HepG2 (cell line): ENCODE results near the gene CEP128. TPM values are rescaled to one million over a fixed set of nuclear protein-coding genes. Genes with fewer than 3 reads are reported as not detected.

Experiments
- ATAC-seq: fragments of 200-7000 bp; cut with Tn5 transposase; 3 replicates; pipeline ENCODE4 v1.9.1; 2020; ENCODE audit warnings: mild to moderate bottlenecking, moderate library complexity
- BruUV-seq: library from RNA; stranded (reverse); fragments of 400-500 nt; replicated peaks from 2 replicates; lab custom pipeline; 2021; lab: Mats Ljungman, UMichigan
- CTCF ChIA-PET: fragments of 300-600 bp; formaldehyde crosslinking; extraction: SDS; loops from one replicate; lab custom pipeline; 2021; ENCODE audit warnings: low total read pairs, inconsistent platforms, low intra/inter-chr PET ratio; lab: Yijun Ruan, JAX
- POLR2A ChIA-PET: fragments of 350-600 bp; sonication (Branson Sonifier 250); formaldehyde crosslinking; loops from one replicate; lab custom pipeline; 2020; ENCODE audit warnings: antibody characterized with exemption, inconsistent platforms; lab: Yijun Ruan, JAX
- DNase-seq: peaks from one replicate; pipeline ENCODE4 v3.0.0-alpha.2; 2015; ENCODE audit warnings: low spot score
- FAIRE-seq: peaks from 3 replicates; lab custom pipeline; 2011; peaks lifted over from hg19 to GRCh38; lab: Jason Lieb, UNC
- H2AFZ ChIP-seq: one replicate; pipeline ENCODE4 v1.6.1; 2011; ENCODE audit warnings: low read length, inconsistent platforms
- H3K27ac ChIP-seq: fragments of 300-600 bp; 3 replicates; pipeline ENCODE4 v1.8.0; 2011; ENCODE audit warnings: mixed run types, mild to moderate bottlenecking, mixed read lengths, low read length, inconsistent platforms; ENCODE audit not compliant: insufficient read depth; ENCODE audit errors: extremely low read length
- H3K27me3 ChIP-seq, 2 experiments: fragments of 200-600 bp in 1 of 2; 2 replicates in 1 of 2; 3 replicates in 1 of 2; pipeline versions ENCODE4 v1.6.0 to v1.8.0; 2011; ENCODE audit warnings: low read length in 2 of 2, mild to moderate bottlenecking in 2 of 2, moderate library complexity in 2 of 2, inconsistent platforms in 1 of 2; ENCODE audit not compliant: insufficient read depth in 2 of 2, control insufficient read depth in 1 of 2
- H3K36me3 ChIP-seq, 2 experiments: fragments of 200-600 bp in 1 of 2; replicated peaks in 1 of 2; 2 replicates in 1 of 2; 3 replicates in 1 of 2; pipeline versions ENCODE4 v1.5.1 to v1.8.0; 2011; ENCODE audit warnings: low read length in 2 of 2, inconsistent platforms in 1 of 2; ENCODE audit not compliant: insufficient read depth in 2 of 2, control insufficient read depth in 1 of 2
- H3K4me1 ChIP-seq: 2 replicates; pipeline ENCODE4 v1.5.1; 2012; ENCODE audit warnings: low read length, inconsistent platforms; ENCODE audit not compliant: insufficient read depth
- H3K4me2 ChIP-seq: 2 replicates; pipeline ENCODE4 v1.6.0; 2011; ENCODE audit warnings: low read depth, low read length, inconsistent platforms
- H3K4me3 ChIP-seq, 3 experiments: fragments of 200-600 bp in 1 of 3; sonication (generic), shearing (Covaris generic) in 1 of 3; replicated peaks in 1 of 3; 2 replicates each; pipeline ENCODE4 v1.5.1; 2011 to 2016; ENCODE audit warnings: low read length in 3 of 3, inconsistent platforms in 2 of 3, low read depth in 2 of 3, mild to moderate bottlenecking in 2 of 3, control low read depth in 1 of 3, mixed read lengths in 1 of 3; ENCODE audit not compliant: insufficient read depth in 1 of 3
- H3K79me2 ChIP-seq: one replicate; pipeline ENCODE4 v1.6.1; 2011; ENCODE audit warnings: low read length, inconsistent platforms; ENCODE audit not compliant: insufficient read depth
- H3K9ac ChIP-seq: 2 replicates; pipeline ENCODE4 v1.6.0; 2011; ENCODE audit warnings: mild to moderate bottlenecking, low read depth, low read length, inconsistent platforms; ENCODE audit not compliant: insufficient read depth
- H3K9me3 ChIP-seq: 2 replicates; pipeline ENCODE4 v1.5.1; 2012; ENCODE audit warnings: mild to moderate bottlenecking, low read length
- H4K20me1 ChIP-seq: 2 replicates; pipeline ENCODE4 v1.6.0; 2011; ENCODE audit warnings: inconsistent platforms, mild to moderate bottlenecking, low read length, moderate library complexity; ENCODE audit not compliant: insufficient read depth
- CREB1 ChIP-seq, 2 experiments: fragments of 450-650 bp in 1 of 2; IDR thresholded peaks; 2 replicates each; pipeline ENCODE4 v1.6.1; 2016 to 2017; ENCODE audit warnings: control low read depth in 1 of 2, mild to moderate bottlenecking in 1 of 2, missing compliant biosample characterization in 1 of 2, missing genetic modification characterization in 1 of 2
- TP53 ChIP-seq: sonication (generic); formaldehyde crosslinking; conservative IDR thresholded peaks from 2 replicates; pipeline ENCODE4 v1.4.0; 2020; ENCODE audit warnings: missing genetic modification reagents
- XRCC5 ChIP-seq: fragments of 200-400 bp; formaldehyde crosslinking; optimal IDR thresholded peaks from 2 replicates; pipeline ENCODE3; 2017; ENCODE audit warnings: mild to moderate bottlenecking, low read length
- ZNF180 ChIP-seq: sonication (generic); formaldehyde crosslinking; IDR thresholded peaks from 2 replicates; pipeline ENCODE4 v1.4.0; 2020; ENCODE audit warnings: low read depth, missing genetic modification reagents, borderline replicate concordance
- ZNF737 ChIP-seq: sonication (generic); formaldehyde crosslinking; IDR thresholded peaks from 2 replicates; pipeline ENCODE4 v1.5.0; 2020; ENCODE audit warnings: missing genetic modification reagents, mild to moderate bottlenecking, borderline replicate concordance
- WGBS: methylation state at CpG from one replicate; pipeline ENCODE4 v1.1.6; 2017; ENCODE audit warnings: low lambda C conversion rate; 5-methylcytosine and 5-hydroxymethylcytosine counted together
- in situ Hi-C: cut with HindIII; loops from 2 replicates; pipeline ENCODE4 v1.10.0; 2017; ENCODE audit warnings: low pct_unique_long_range_greater_than_20kb; ENCODE audit not compliant: extremely low pct_ligation_motif_present
- intact Hi-C: fragments of 100-400 bp; cut with micrococcal nuclease; formaldehyde crosslinking; loops from one replicate; pipeline ENCODE4 v1.10.0; 2022; ENCODE audit not compliant: unreplicated experiment
- polyA plus RNA-seq, 8 experiments: library from polyadenylated mRNA; depleted of rRNA in 3 of 8; stranded (reverse) in 7 of 8; unstranded in 1 of 8; fragments of >200 nt; fragmentation: Illumina TruSeq in 4 of 8; extraction: Trizol in 4 of 8; gene quantifications; 2 replicates each; pipeline versions ENCODE4 v1.2.1 to v1.2.3, GENCODE V29; 2011 to 2016; ENCODE audit warnings: low read depth in 4 of 8, missing spikeins in 1 of 8, mixed read lengths in 1 of 8; ENCODE audit not compliant: insufficient read depth in 1 of 8
- total RNA-seq, 5 experiments: library from RNA; depleted of rRNA; stranded (reverse); fragments of >200 nt; fragmentation: Illumina TruSeq; extraction: Trizol; gene quantifications; 2 replicates each; pipeline ENCODE4 v1.2.3, GENCODE V29; 2016; ENCODE audit warnings: low read depth in 1 of 5
- TF ChIP-seq, protein P1 (sequence below): sonication (generic); formaldehyde crosslinking; IDR thresholded peaks from 2 replicates; pipeline ENCODE4 v1.4.0; 2020; ENCODE audit warnings: low read depth, mild to moderate bottlenecking, missing genetic modification reagents
- TF ChIP-seq, protein P2 (sequence below): sonication (generic); formaldehyde crosslinking; IDR thresholded peaks from 2 replicates; pipeline ENCODE4 v1.4.0; 2020; ENCODE audit warnings: missing genetic modification reagents, borderline replicate concordance
- TF ChIP-seq, protein P3 (sequence below): sonication (generic); formaldehyde crosslinking; conservative IDR thresholded peaks from 2 replicates; pipeline ENCODE4 v1.8.0; 2022; ENCODE audit warnings: missing genetic modification reagents
- TF ChIP-seq, protein P4 (sequence below): sonication (generic); formaldehyde crosslinking; conservative IDR thresholded peaks from 2 replicates; pipeline ENCODE4 v1.4.0; 2020; ENCODE audit warnings: missing genetic modification reagents
- TF ChIP-seq, protein P5 (sequence below): sonication (generic); formaldehyde crosslinking; IDR thresholded peaks from 2 replicates; pipeline ENCODE4 v1.8.1; 2023; ENCODE audit warnings: missing genetic modification reagents, inconsistent platforms, borderline replicate concordance

Gene CEP128
- total and polyA plus RNA-seq, 2 of the 13 experiments (the other 11 are each of a cell fraction or from before 2014, with no cell fraction given): 1.3 to 7.5 TPM

DNA sequence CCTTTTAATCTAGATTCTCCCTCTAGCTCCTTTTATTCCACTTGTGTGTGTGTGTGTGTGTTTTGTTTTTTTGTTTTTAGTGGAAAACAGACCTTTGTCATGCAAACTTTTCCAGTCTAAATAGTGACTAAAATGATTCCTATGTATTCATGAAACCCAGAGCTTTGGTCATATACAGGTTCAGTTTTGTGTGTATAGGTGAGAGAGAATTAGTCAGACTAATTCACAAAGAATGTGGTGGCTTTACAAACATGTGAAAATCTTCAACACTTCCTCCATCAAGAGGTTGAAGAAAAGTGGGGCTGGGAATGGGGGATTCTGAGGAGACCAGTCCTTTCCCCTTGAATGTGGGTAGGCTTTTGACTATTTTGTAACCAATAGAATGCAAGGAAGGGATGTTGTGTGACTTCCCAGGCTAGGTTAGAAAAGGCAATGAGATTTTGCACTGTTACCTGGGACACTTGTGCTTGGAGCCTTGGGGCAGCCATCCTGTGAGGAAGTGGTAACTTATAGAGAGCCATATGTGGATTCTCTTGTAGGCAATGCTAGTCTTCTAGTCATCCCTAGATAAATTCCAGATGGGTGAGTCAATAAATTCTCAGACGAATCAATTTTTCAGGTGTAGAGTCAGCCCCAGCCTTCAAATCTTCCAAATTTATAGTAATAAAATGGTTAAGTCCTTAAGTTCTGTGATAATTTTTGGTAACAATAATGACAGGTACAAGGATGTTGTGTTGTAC, 236.1 kb downstream of the CEP128 start:
- ChIA-PET POLR2A (no interaction called here), CTCF (no interaction called here)
- WGBS: 100% methylated on average over 1 of the region's 1 CpG
- intact Hi-C loops: no loop called here
- BruUV-seq: no TSS peak
- Histone ChIP-seq H3K79me2 (no peaks in the 10 kb centered on the region), H3K9me3 (no peaks in the 10 kb centered on the region), H3K27ac (no peak overlapping the region), H3K36me3 (no peaks in the 10 kb centered on the region), H3K4me1 (no peaks in the 10 kb centered on the region), H3K4me2 (no peak overlapping the region), H4K20me1 (no peaks in the 10 kb centered on the region), H3K4me3 (no peak overlapping the region), H3K9ac (no peak overlapping the region), H2AFZ (no peak overlapping the region), H3K27me3 (no peaks in the 10 kb centered on the region)
- no peak for FAIRE-seq
- no peak for ATAC-seq
- no peak for DNase-seq
- in situ Hi-C loops: no loop called here
- TF ChIP-seq TP53 (CRISPR knock-in tag): no peak
- no peak for TF ChIP-seq ZNF737 (CRISPR knock-in tag)
- TF ChIP-seq, protein P1, sequence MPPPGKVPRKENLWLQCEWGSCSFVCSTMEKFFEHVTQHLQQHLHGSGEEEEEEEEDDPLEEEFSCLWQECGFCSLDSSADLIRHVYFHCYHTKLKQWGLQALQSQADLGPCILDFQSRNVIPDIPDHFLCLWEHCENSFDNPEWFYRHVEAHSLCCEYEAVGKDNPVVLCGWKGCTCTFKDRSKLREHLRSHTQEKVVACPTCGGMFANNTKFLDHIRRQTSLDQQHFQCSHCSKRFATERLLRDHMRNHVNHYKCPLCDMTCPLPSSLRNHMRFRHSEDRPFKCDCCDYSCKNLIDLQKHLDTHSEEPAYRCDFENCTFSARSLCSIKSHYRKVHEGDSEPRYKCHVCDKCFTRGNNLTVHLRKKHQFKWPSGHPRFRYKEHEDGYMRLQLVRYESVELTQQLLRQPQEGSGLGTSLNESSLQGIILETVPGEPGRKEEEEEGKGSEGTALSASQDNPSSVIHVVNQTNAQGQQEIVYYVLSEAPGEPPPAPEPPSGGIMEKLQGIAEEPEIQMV: no peak
- TF ChIP-seq XRCC5: no peak
- TF ChIP-seq, protein P2, sequence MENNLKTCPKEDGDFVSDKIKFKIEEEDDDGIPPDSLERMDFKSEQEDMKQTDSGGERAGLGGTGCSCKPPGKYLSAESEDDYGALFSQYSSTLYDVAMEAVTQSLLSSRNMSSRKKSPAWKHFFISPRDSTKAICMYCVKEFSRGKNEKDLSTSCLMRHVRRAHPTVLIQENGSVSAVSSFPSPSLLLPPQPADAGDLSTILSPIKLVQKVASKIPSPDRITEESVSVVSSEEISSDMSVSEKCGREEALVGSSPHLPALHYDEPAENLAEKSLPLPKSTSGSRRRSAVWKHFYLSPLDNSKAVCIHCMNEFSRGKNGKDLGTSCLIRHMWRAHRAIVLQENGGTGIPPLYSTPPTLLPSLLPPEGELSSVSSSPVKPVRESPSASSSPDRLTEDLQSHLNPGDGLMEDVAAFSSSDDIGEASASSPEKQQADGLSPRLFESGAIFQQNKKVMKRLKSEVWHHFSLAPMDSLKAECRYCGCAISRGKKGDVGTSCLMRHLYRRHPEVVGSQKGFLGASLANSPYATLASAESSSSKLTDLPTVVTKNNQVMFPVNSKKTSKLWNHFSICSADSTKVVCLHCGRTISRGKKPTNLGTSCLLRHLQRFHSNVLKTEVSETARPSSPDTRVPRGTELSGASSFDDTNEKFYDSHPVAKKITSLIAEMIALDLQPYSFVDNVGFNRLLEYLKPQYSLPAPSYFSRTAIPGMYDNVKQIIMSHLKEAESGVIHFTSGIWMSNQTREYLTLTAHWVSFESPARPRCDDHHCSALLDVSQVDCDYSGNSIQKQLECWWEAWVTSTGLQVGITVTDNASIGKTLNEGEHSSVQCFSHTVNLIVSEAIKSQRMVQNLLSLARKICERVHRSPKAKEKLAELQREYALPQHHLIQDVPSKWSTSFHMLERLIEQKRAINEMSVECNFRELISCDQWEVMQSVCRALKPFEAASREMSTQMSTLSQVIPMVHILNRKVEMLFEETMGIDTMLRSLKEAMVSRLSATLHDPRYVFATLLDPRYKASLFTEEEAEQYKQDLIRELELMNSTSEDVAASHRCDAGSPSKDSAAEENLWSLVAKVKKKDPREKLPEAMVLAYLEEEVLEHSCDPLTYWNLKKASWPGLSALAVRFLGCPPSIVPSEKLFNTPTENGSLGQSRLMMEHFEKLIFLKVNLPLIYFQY (CRISPR knock-in tag): no peak
- TF ChIP-seq, protein P3, sequence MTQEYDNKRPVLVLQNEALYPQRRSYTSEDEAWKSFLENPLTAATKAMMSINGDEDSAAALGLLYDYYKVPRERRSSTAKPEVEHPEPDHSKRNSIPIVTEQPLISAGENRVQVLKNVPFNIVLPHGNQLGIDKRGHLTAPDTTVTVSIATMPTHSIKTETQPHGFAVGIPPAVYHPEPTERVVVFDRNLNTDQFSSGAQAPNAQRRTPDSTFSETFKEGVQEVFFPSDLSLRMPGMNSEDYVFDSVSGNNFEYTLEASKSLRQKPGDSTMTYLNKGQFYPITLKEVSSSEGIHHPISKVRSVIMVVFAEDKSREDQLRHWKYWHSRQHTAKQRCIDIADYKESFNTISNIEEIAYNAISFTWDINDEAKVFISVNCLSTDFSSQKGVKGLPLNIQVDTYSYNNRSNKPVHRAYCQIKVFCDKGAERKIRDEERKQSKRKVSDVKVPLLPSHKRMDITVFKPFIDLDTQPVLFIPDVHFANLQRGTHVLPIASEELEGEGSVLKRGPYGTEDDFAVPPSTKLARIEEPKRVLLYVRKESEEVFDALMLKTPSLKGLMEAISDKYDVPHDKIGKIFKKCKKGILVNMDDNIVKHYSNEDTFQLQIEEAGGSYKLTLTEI (CRISPR knock-in tag): no peak
- TF ChIP-seq ZNF180 (CRISPR knock-in tag): no peak
- no peak for TF ChIP-seq CREB1 (IDR thresholded peaks at IDR 0.05)
- no peak for TF ChIP-seq CREB1 (CRISPR knock-in tag; IDR thresholded peaks at IDR 0.05)
- TF ChIP-seq, protein P4, sequence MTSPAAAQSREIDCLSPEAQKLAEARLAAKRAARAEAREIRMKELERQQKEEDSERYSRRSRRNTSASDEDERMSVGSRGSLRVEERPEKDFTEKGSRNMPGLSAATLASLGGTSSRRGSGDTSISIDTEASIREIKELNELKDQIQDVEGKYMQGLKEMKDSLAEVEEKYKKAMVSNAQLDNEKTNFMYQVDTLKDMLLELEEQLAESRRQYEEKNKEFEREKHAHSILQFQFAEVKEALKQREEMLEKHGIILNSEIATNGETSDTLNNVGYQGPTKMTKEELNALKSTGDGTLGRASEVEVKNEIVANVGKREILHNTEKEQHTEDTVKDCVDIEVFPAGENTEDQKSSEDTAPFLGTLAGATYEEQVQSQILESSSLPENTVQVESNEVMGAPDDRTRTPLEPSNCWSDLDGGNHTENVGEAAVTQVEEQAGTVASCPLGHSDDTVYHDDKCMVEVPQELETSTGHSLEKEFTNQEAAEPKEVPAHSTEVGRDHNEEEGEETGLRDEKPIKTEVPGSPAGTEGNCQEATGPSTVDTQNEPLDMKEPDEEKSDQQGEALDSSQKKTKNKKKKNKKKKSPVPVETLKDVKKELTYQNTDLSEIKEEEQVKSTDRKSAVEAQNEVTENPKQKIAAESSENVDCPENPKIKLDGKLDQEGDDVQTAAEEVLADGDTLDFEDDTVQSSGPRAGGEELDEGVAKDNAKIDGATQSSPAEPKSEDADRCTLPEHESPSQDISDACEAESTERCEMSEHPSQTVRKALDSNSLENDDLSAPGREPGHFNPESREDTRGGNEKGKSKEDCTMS: no peak
- TF ChIP-seq, protein P5, sequence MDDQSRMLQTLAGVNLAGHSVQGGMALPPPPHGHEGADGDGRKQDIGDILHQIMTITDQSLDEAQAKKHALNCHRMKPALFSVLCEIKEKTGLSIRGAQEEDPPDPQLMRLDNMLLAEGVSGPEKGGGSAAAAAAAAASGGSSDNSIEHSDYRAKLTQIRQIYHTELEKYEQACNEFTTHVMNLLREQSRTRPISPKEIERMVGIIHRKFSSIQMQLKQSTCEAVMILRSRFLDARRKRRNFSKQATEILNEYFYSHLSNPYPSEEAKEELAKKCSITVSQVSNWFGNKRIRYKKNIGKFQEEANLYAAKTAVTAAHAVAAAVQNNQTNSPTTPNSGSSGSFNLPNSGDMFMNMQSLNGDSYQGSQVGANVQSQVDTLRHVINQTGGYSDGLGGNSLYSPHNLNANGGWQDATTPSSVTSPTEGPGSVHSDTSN: no peak
